Measurements from ENCODE around the gene TMEM205.
"Not testable (repeated sequence)": the region's sequence is repeated elsewhere in the genome, so short reads cannot be mapped to it uniquely, and the experiment has no call there.

The TMEM205 gene

DNA sequence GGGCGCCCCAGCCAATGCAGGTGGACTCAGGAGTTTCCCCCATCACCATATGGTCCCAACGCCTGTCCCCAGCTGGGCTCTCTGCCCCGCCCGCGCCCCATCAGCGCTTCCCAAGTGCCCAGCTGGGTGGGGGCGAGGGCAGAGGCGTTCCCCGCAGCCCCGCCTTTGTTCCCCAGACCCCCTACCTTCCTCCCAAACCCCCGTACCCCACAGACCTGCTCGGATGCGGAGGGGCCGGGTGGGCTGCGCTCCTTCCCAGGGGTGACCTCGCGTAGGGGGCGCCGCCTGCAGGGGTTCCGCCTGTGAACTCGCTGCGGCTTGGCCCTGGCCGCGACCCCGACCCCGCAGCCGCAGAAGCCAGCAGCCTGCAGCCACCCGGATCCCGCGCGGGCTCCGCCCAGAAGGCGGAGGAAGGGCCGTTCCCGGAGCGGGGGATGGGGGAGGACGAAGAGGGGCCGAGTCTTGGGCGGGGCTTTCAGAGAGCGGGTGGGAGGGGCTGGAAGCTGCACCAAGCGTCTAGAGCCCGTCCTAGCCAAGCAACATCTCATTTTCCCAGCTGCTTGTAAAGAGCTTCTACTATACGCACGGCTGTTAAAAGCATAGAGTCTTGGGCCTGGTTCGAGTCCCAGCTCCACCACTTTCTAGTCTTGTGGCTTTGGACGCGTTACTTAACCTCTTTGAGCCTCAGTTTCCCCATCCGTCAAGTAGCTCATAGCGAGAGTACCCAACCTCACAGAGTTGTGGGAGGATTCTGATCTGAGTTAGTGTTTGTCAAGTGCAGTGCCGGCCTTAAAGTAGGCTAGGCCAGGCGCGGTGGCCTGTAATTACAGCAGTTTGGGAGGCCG, 6.6 kb downstream of the TMEM205 start, which contains the start of gene RAB3D:
RAB3D (minus strand) TSS at position 404 of the 845 bp plus-strand sequence. CDS start 2,258 bp downstream, outside the sequence.
- peak; percentile 88 for DNase-seq (ENCODE audit: low spot score)

DNA sequence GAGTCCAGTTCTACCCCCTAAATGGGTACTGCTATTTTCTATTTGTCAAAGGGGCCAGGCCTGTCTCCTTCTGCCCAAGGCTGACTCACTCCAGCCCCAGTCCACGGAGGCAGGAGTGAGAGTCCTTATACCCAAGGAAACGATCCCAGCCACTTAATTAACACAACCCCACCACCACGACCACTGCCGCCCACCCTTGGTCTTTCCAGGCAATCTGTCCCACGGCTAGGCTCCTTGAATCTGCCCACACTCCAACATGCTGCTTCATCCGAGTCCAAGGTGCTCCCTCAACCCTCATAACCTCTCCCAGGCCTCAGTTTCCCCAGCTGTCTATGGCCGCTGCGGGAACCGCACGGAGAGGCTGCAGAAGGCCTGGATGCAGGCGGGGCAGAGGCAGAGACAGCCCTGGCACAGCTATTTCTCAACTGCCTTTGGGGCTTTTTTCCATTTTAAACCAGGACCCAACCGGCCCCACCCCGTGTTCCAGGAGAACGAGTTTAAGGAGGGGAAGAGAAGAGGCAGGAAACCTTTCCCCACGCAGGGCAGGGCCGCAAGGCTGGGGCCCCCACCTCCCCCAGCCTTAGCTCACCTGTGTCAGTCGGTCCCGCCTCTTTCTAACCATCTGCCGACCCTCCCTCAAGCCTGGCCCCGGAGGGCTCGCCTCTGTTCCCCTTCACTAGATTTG, 7.4 kb downstream of the TMEM205 start:
- DNase-seq (ENCODE audit: low spot score) = no peak

DNA sequence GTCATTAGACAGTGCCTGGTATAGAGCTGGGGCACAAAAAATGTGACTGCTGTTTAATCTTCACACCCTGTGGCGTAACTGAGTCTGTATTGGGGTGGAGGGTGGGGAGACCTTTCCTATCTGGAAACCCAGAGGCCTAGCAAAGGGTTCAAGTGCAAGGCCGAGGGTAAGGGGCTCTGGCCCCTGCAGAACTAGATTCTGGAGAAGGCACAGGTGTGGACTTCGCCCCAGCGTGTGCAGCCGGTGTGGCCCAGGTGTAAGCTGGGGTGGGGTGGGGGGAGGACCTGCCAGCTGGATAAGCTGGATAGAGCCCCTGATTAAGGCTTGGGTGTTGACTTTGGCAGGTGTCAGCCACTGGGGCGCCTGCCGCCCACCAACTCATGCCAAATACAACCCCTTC, 7.9 kb downstream of the TMEM205 start:
- DNase-seq (ENCODE audit: low spot score) = no peak

DNA sequence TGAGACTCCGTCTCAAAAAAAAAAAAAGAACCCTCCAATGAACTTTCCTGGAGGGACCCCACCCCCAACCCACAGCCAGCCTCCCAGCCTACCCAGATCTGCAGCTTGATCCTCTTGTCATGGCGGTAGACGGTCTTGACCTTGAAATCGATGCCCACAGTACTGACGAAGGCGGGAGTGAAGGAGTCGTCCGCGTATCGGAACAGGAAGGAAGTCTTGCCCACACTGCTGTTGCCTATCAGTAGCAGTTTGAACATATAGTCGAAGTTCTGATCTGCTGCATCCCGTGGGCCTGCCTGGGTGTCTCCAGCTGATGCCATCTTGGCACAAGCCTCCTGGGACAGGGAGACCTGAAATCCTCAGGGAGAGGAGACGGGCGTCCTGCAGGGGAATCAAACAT, 9.0 kb downstream of the TMEM205 start:
- no peak for DNase-seq (ENCODE audit: low spot score)

DNA sequence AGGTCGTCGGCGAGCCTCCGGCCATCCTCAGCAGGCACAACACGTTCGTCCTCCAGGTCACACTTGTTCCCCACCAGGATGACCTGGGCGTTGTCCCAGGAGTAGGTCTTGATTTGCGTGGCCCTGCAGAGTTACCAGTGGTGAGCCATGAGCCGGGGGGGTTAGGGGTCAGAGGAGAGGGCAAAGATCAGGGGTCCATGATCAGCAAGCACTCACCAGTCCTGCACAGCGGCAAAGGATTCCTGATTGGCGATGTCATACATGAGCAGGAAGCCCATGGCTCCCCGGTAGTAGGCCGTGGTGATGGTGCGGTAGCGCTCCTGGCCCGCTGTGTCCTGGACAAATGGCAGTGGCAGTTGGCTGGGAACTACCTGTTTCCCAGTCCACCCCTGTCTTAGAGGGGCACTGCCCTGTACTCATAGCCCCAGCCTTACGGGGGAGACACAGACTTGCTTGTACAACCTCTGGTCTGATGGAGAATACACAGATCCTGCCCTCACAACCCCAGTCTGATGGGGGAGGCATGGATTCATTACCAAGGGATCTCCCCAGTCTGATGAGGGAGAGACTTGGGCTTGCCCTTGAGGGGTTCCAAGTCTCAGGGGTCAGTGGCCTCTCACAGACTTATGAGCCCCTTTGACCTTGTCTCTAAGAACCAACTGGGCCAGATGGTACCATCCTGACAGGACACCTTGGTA, 10.5 kb downstream of the TMEM205 start:
- no peak for DNase-seq (ENCODE audit: low spot score)

DNA sequence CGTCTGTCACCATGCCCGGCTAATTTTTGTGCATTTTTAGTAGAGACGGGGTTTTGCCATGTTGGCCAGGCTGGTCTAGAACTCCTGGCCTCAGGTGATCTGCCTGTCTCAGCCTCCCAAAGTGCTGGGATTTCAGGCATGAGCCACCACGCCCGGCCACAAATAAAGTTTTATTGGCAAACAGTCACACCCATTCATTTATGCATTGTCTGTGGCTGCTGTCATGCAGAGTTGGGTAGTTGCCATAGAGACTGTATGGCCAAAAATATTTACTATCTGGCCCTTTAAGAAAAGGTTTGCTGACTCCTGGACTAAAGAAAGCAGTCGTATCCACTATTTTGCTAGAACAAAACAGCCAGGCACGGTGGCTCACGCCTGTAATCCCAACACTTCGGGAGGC, 12.2 kb downstream of the TMEM205 start:
- DNase-seq (ENCODE audit: low spot score) = not testable (repeated sequence)

DNA sequence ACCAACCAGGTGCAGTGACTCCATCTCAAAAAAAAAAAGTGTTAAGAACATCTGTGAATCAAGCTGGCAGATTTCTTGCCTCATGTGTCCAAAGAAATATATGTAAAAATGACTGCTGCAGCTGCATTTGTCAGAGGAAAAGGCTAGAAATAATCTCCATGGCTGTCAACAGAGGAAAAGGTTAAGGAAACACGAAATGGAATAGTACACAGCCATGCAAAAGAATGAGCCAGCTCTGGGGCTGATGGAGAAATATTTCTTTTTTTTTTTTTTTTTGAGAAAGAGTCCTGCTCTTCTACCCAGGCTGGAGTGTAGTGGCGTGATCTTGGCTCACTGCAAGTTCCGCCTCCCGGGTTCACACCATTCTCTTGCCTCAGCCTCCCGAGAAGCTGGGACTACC, 13.2 kb downstream of the TMEM205 start:
- no peak for DNase-seq (ENCODE audit: low spot score)

DNA sequence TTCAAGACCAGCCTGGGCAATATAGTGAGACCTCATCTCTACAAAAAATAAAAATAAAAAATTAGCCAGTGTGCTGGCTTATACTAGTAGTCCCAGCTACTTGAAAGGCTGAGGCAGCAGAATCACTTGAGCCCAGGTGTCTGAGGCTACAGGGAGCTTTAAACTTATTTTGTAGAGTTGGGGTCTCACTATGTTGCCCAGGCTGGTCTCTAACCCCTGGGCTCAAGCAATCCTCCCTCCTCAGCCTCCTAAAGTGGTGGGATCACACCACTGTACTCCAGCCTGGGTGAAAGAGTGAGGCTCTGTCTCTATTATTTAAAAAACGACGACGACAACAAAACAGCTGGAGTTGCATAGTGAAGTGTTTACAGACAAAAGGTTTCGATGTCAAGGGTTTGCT, 14.6 kb downstream of the TMEM205 start:
- DNase-seq (ENCODE audit: low spot score) = no peak

DNA sequence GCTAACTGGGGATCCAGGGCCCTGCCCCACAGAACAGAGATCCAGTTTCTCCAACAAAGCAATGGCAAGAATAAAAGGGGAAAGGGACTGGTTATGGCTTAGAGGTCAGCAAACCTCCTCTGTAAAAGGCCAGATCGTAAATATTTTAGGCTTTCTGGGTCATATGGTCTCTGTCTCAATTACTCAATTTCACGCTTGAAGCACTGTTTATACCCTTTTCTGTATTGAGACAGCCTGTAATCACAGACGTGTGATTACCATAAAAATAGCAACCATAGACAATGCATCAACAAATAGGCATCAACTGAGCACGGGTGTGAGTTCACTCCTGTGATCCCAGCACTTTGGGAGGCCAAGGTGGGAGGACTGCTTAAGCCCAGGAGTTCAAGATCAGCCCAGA, 15.9 kb downstream of the TMEM205 start:
- DNase-seq (ENCODE audit: low spot score) = no peak

DNA sequence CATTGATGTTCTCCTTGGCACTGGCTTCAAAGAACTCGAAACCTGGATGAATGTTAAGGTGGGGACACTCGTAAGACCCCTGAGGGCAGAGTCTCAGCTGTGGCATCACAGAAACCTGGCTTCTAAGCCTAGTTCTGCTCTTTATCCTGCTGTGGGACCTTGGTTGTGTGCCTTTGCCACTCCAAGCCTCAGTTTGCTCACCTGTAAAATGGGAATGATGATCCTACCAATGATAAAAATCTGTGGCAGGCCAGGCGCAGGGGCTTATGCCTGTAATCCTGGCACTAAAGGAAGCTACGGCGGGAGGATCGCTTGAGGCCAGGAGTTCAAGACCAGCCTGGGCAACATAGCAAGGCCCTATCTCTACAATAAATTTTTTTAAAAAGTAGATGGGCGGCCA, 20.5 kb downstream of the TMEM205 start:
- no peak for DNase-seq (ENCODE audit: low spot score)

DNA sequence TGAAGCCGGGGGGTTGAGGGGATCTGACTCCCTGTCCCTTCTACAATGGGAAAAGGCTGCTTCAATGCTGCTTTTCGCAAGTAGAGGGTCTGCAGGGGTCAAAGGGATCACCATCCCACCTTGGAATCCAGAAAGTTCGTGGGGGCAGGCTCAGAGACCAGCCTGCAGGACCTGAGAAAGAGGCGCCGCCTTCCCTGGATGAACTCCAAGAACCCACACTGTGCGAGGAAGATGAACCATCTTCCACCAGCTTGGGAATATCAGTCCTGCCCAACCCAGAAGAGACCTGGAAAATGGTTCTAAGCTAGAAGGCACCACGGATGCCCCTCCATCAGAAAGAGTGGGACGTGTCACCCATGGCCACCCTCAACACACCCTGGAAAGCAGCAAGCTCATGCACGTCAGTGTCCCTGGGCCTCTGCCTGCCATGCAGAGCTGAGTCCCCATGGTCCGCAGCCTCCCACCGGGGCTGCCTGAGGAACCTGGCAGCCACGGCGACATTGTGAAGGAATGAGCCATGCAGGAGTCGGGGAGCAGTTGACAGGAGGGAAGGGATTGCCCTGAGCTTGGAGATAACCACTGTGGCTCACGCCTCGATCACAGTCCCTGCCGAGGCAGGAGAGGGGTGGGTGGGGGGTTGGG, 21.2 kb downstream of the TMEM205 start:
- DNase-seq (ENCODE audit: low spot score) = no peak

DNA sequence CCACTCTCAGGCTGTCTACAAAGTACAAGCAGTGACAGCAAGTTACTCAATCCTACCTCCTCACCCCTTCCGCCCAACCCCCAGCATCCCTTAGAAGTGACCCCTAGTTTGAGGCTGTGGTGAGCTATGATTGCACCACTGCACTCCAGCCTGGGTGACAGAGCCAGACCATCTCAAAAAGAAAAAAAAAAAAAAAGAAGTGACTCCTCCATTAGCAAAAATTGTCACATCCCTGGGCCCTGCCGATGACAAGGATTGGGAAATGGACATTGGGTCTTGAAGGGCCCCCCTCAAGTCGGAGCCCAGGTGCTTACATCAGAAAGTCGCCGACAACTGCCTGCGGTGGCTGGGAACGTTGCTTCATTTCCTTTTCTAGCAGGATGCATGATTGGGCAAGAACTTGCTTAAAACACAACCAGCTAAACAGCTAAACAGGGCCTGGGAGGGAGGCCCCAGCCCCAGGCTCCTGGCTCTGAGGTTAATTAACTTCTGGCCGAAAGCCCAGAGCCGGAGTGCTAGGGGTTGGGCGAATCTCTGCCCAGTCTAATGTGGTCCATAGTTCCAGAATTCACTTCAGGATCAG, 21.9 kb downstream of the TMEM205 start:
- DNase-seq (ENCODE audit: low spot score) = no peak

DNA sequence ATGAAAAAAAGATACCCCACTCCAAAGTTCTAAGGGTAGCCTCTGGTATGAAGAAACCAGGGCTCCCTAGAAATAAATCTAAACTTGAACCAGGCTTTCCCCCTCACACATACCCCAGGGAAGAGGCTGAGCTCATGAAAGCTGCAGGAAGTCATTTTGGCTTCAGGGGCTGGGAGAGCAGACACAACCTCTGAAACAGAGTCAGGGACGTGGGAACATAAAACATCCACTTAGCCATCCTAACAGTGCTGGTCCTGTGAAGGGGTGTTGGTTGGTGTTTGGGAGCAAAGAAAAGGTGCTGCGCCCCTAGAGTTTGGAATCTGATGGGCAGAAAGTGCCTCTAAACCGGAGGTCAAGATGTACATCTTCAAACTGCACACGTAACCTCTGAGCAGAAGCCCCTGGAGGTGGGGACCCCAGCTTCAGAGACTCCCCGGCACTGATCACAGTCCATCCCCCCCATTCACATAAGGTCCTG, 22.4 kb downstream of the TMEM205 start:
- no peak for DNase-seq (ENCODE audit: low spot score)

DNA sequence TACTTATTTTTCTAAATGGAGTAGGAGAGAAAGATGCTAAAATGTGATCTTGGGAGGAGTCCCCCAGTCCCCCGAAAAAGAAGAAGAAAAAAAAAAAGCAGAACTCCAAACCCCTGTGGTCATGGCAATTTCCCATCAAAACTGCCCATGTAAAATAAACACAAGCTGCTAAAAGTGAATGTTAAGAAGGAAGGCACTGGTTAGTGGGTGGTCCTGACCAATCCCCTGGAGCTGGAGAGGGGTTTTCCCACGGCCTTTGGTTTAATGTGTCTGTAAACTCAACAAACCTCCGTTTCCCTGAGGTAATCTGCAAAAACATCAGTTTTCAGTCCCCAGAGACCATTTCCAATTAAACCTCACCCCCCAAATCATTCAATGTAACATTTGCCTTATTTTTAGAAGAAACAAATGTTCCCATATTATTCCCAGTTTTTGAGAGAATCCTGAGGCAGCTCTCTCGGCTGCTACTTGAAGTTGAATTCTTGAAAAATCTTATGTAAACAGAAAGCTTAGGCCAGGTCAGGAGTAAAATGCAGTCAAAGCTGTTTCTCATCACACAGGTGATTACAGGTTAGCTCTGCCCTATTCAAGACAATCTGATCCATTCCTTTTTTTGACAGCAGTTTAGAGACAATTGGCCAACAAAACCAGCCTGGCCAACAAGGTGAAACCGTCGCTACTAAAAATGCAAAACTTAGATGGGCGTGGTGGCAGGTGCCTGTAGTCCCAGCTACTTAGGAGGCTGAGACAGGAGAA, 23.6 kb downstream of the TMEM205 start:
- no peak for DNase-seq (ENCODE audit: low spot score)

DNA sequence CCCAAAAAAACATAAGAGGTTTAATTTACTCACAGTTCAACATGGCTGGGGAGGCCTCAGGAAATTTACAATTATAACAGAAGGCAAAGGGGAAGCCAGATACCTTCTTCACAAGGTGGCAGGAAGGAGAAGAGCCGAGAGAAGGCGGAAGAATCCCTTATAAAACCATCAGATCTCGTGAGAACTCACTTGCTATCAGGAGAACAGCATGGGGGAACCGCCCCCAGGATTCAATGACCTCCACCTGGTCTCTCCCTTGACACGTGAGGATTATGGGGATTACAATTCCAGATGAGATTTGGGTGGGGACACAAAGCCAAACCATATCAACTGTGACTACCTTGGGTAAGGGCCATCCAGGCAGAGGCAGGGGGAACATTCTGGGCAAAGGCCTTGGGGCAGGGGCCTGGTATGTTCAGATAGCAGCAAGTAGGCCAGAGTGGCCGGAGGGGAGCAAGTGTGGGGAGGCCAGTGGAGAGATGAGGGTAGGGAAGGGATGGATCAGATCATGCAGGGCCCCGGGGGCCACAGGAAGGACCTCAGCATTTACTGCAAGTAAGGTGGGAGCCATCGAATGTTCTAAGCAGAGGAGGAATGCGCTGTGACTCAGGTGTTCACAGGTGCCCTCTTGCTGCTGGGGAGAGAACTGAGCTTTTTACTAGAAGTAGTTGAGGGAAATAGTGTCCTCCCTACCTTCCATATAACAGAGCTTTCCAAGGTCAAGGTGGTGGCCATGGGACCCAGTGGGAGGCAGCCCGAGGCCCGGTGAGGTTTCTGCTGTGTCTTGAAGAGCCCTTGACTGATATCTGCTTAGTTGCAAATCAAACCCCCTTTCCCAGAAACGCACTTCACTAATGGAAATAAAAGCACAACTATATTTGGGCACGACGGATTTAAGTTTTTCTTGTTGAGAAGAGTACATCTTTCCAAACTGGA, 24.6 kb downstream of the TMEM205 start:
- DNase-seq (ENCODE audit: low spot score) = no peak

DNA sequence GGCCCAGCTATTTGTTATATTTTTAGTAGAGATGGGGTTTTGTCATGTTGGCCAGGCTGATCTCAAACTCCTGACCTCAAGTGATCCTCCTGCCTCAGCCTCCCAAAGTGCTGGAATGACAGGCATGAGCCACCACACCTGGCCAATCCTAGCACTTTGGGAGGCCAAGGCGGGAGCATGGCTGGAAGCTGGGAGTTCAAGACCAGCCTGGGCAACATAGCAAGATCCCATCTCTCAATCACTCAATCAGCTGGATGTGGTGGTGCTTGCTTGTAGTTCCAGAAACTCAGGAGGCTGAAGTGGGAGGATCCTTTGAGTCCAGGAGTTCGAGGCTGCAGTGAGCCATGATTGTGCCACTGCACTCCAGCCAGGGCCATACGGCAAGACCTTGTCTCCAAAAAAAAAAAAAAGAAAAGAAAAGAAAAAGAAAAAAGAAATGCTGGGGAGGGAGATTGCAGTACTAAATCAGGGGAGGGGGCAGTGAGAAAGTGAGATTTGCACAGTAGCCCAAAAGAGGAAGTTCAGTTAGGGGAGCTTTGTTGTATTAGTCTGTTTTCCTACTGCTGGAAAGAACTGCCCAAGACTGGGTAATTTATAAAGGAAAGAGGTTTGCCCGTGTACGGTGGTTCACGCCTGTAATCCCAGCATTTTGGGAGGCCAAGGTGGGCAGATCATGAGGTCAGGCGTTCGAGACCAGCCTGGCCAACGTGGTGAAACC, 25.6 kb downstream of the TMEM205 start:
- not testable (repeated sequence) for DNase-seq (ENCODE audit: low spot score)

DNA sequence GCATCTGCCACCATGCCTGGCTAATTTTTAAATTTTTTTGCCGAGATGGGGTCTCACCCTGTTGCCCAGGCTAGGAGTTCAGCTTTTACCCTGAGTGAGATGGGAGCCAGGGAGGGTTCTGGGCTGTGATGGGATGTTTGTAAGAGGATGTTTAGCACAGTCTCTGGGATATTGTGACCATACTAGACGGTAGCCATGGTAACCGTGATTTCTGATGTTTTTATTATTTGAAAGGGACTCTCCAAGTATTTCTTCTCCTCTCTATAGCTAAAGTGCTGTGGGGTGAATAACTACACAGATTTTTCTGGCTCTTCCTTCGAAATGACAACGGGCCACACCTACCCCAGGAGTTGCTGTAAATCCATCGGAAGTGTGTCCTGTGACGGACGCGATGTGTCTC, 39.7 kb downstream of the TMEM205 start:
- no peak for DNase-seq (ENCODE audit: low spot score)

DNA sequence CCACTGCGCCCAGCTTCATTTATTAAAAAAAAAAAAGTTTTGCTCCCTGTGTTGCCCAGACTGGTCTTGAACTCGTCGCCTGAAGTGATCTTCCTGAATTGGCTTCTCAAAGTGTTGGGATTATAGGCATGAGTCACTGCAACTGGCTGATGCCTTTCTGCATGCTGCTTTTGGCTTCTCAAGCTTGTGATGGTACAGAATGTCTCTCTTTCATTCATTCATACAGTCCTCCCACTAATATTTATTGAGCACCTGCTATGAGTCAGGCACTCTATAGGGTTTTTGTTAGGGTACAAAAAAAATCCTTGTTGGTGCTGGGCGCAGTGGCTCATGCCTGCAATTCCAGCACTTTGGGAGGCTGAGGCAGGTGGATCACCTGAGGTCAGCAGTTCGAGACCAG, 41.1 kb downstream of the TMEM205 start:
- DNase-seq (ENCODE audit: low spot score) = no peak

DNA sequence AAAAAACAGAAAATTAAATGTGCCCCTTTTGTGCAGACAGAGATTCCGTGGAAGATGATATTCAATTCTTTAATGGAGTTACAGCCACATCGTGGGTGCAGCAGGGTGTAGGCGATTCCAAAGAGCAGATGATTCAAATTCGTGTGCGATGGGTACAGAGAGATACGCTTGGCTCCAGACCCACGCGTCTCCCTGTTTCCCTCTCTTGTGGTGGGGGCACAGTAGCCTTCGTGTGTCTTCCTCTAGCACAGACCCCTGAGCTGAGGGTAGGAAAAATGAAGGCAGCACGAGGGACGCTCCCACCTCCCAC, 45.3 kb downstream of the TMEM205 start:
- no peak for DNase-seq (ENCODE audit: low spot score)

Data from LoVo (cell line).